Suprapubic skin (tissue), 4 donors: ENCODE data around the gene SNAPC5.
"Not testable (repeated sequence)": the region's sequence is repeated elsewhere in the genome, so short reads cannot be mapped to it uniquely, and the experiment has no call there.

Source experiments
- EP300 ChIP-seq: sonication (generic); formaldehyde crosslinking; IDR thresholded peaks from one replicate; pipeline ENCODE4 v1.6.1; 2017; ENCODE audit warnings: antibody characterized with exemption
- POLR2A ChIP-seq, 2 donors: fragments of 450-650 bp; IDR thresholded peaks; one replicate each; pipeline ENCODE4 v1.6.1; 2017; ENCODE audit warnings: antibody characterized with exemption in 2 of 2, mild to moderate bottlenecking in 2 of 2, moderate library complexity in 2 of 2
- POLR2AphosphoS5 ChIP-seq, 3 donors: sonication (generic); formaldehyde crosslinking; IDR thresholded peaks; one replicate each; pipeline ENCODE4 v1.6.1; 2017; ENCODE audit warnings: antibody characterized with exemption in 3 of 3
- TF ChIP-seq, protein P1 (sequence below), 2 donors: fragments of 200-600 bp in 1 of 2; fragments of 450-650 bp in 1 of 2; sonication (generic) in 1 of 2; IDR thresholded peaks; one replicate each; pipeline ENCODE4 v1.5.1; 2016 to 2019; ENCODE audit warnings: antibody characterized with exemption in 2 of 2, mild to moderate bottlenecking in 1 of 2, moderate library complexity in 1 of 2

DNA sequence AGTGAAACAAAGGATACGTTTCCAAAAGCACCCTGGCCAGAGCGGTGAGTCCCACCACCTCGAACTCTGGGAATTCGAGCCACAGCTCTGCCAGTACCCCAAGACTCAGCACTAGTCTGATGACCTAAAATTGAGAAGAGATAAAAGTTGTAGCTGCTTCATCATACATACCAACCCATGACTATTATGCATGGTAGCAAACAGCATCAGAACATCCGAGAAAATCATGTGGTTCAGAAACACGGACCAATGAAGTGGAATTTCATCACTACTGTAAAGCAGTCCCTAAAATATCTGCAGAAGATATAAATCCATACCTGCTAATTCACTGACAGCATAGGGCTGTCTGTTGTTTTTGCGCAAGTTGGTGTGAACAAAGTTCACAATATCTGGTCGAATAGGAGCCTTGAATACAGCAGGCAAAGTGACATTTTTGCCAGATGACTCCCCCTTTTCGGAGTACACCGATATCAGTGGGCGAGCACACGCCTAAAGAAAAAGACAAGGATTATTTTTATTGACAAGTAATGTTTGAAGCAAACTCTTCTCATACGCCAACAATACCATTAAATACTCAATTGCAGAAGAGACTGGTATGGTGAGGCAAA lies 5.6 kb upstream of the SNAPC5 start:
- TF ChIP-seq, protein P1, sequence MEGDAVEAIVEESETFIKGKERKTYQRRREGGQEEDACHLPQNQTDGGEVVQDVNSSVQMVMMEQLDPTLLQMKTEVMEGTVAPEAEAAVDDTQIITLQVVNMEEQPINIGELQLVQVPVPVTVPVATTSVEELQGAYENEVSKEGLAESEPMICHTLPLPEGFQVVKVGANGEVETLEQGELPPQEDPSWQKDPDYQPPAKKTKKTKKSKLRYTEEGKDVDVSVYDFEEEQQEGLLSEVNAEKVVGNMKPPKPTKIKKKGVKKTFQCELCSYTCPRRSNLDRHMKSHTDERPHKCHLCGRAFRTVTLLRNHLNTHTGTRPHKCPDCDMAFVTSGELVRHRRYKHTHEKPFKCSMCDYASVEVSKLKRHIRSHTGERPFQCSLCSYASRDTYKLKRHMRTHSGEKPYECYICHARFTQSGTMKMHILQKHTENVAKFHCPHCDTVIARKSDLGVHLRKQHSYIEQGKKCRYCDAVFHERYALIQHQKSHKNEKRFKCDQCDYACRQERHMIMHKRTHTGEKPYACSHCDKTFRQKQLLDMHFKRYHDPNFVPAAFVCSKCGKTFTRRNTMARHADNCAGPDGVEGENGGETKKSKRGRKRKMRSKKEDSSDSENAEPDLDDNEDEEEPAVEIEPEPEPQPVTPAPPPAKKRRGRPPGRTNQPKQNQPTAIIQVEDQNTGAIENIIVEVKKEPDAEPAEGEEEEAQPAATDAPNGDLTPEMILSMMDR (IDR thresholded peaks at IDR 0.05): not testable (repeated sequence)
- TF ChIP-seq POLR2AphosphoS5 (IDR thresholded peaks at IDR 0.05); POLR2A (IDR thresholded peaks at IDR 0.05); EP300: not testable (repeated sequence)
